Activated CD4-positive, alpha-beta memory T cell treated with anti-CD3 and anti-CD28 coated beads for 36 hours (primary cell): ENCODE measurements around the gene OCIAD2. TPM values are rescaled to one million over a fixed set of nuclear protein-coding genes. Genes with fewer than 3 reads are reported as not detected.
A peak's percentile ranks its signal among the peaks of the same experiment; 100 is the strongest.
"Not testable (repeated sequence)": the region's sequence is repeated elsewhere in the genome, so short reads cannot be mapped to it uniquely, and the experiment has no call there.

ENCODE experiments used
- CTCF ChIA-PET: fragments of 350-600 bp; sonication (Branson Sonifier 250); formaldehyde crosslinking; loops from one replicate; lab custom pipeline; 2021; ENCODE audit warnings: antibody characterized with exemption, inconsistent platforms; lab: Charles Lee
- POLR2A ChIA-PET: fragments of 350-600 bp; sonication (Branson Sonifier 250); formaldehyde crosslinking; loops from one replicate; lab custom pipeline; 2021; ENCODE audit warnings: antibody characterized with exemption; lab: Charles Lee
- DNase-seq: peaks from one replicate; pipeline ENCODE4 v3.0.0-alpha.2; 2020
- H3K27ac Mint-ChIP-seq: one replicate; pipeline ENCODE4 v1.8.0; 2021; ENCODE audit warnings: mixed read lengths
- H3K27me3 Mint-ChIP-seq: one replicate; pipeline ENCODE4 v1.8.0; 2021; ENCODE audit warnings: mixed read lengths
- H3K36me3 Mint-ChIP-seq: one replicate; pipeline ENCODE4 v1.8.0; 2021; ENCODE audit warnings: mixed read lengths
- H3K4me1 Mint-ChIP-seq: one replicate; pipeline ENCODE4 v1.8.0; 2021; ENCODE audit warnings: low read depth, mixed read lengths
- H3K4me3 Mint-ChIP-seq: one replicate; pipeline ENCODE4 v1.8.0; 2021; ENCODE audit warnings: mild to moderate bottlenecking, mixed read lengths
- H3K9me3 Mint-ChIP-seq: one replicate; pipeline ENCODE4 v1.8.0; 2021; ENCODE audit warnings: mixed read lengths
- intact Hi-C: fragments of 100-400 bp; cut with micrococcal nuclease; formaldehyde crosslinking; loops from one replicate; pipeline ENCODE4 v1.15.1; 2023
- total RNA-seq, 2 experiments: library from RNA; stranded (reverse); gene quantifications; one replicate each; pipeline ENCODE4 v1.2.3, GENCODE V29; 2021

Gene OCIAD2
- total RNA-seq, 2 experiments from 2014 or later, result 54.2 to 71.6 TPM

GRCh38 chr4:48905363-48906015 lies 1.1 kb downstream of the OCIAD2 start:
- peak overlapping the region; percentile 76 for H3K4me3 Mint-ChIP-seq
- peaks cover 16% of the 10 kb centered on the region for H3K36me3 Mint-ChIP-seq
- H3K27ac Mint-ChIP-seq, result peak overlapping the region; percentile 60
- no peaks in the 10 kb centered on the region for H3K9me3 Mint-ChIP-seq
- intact Hi-C loops, result loop anchor here (1.0 to 5.0 kb wide), 5 partner anchors 74 to 633 kb away; partner anchors contain the start of genes OCIAD1 and SLAIN2
- peaks cover 50% of the 10 kb centered on the region for H3K4me1 Mint-ChIP-seq
- POLR2A ChIA-PET, result interaction anchor here (0.6 to 1.3 kb wide), 2 partner anchors 75 to 408 kb away, joined by 3 to 5 read pairs; partner anchors contain the start of gene OCIAD1
- H3K27me3 Mint-ChIP-seq, result no peaks in the 10 kb centered on the region
- CTCF ChIA-PET, result interaction anchor here (1.1 to 1.2 kb wide), 2 partner anchors 39 to 136 kb away, joined by 3 read pairs; no protein-coding TSS in a partner anchor
- no peak for DNase-seq

DNA sequence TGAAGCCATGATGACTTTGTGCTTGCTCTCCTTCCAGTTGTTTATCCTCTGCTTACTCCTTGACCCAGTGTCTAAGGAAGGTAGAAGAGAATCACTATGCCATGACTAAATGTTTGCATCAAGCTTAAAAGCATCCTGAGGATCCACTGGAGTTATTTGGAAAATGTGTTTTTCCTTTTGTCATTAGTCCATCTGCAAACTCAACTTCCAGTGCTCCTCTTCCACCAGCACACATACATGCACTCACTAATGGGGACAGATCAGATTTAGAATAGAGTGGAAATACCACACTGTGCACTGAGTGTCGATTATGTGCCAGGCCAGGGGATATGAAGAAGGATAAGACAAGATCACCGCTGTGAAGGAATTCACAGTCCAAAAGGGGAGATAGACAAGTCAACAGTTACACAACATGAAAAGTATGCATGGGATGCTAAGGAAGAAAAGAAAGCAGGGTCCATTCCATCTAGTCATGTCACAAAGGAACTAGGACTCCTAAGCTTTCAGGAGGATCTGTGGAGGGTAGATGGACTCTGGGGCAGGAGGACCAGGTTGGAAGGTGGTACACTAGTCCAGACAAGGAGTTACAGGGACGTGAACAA lies 1.9 kb downstream of the OCIAD2 start:
- Mint-ChIP-seq H3K4me1 (peaks cover 53% of the 10 kb centered on the region), H3K9me3 (no peaks in the 10 kb centered on the region), H3K4me3 (peak overlapping the region; percentile 6), H3K36me3 (peaks cover 18% of the 10 kb centered on the region), H3K27ac (no peak overlapping the region), H3K27me3 (no peaks in the 10 kb centered on the region)
- ChIA-PET POLR2A (no interaction called here), CTCF (interaction anchor here (1.1 kb wide), 1 partner anchor 40 kb away, joined by 3 read pairs; no protein-coding TSS in a partner anchor)
- intact Hi-C loops, result loop anchor here (5.0 kb wide), 3 partner anchors 347 to 632 kb away; partner anchors contain the start of gene SLAIN2
- no peak for DNase-seq

DNA sequence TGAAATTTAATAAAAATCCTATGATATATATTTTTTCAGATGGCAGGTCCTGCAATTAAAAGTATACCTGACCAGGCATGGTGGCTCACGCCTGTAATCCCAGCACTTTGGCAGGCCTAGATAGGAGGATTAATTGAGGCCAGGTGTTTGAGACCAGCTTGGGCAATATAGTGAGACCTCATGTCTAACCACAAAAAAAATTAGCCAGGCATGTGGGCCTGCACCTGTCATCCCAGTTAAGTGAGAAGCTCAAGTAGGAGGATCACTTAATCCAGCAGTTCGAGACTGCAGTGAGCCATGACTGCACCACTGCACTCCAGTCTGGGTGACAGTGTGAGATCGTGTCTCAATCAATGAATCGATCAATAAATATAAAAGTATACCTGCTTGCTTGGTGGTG lies 2.5 kb downstream of the OCIAD2 start:
- Mint-ChIP-seq H3K9me3 (no peaks in the 10 kb centered on the region), H3K4me3 (no peak overlapping the region), H3K27me3 (no peaks in the 10 kb centered on the region), H3K27ac (no peak overlapping the region), H3K36me3 (peaks cover 24% of the 10 kb centered on the region), H3K4me1 (peaks cover 53% of the 10 kb centered on the region)
- no peak for DNase-seq
- ChIA-PET POLR2A (no interaction called here), CTCF (interaction anchor here (0.6 to 1.1 kb wide), 2 partner anchors 41 to 45 kb away, joined by 3 read pairs; no protein-coding TSS in a partner anchor)
- intact Hi-C loops, result no loop called here

DNA sequence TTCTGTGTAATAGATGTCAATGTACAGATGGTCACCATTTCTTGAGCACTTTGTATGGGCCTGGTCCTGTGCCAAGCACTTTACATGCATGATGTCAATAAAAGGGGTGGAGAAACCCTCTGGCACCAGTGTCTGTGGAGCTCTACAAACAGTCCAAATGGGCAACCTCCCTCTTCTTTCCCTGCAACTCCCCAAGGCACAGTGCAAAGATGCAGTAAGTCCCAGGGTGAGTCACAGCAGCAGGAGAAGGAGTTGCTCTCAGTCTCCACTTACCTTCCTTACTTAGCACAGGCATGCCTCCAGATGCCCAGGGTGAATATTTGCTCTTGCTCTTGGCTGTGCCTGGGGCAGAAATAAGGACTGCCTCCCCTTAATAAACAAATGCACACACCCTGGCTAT lies 4.3 kb downstream of the OCIAD2 start:
- intact Hi-C loops, result no loop called here
- ChIA-PET CTCF (no interaction called here), POLR2A (no interaction called here)
- Mint-ChIP-seq H3K4me1 (peaks cover 49% of the 10 kb centered on the region), H3K27me3 (no peaks in the 10 kb centered on the region), H3K27ac (no peak overlapping the region), H3K36me3 (peaks cover 36% of the 10 kb centered on the region), H3K9me3 (no peaks in the 10 kb centered on the region), H3K4me3 (no peak overlapping the region)
- no peak for DNase-seq

DNA sequence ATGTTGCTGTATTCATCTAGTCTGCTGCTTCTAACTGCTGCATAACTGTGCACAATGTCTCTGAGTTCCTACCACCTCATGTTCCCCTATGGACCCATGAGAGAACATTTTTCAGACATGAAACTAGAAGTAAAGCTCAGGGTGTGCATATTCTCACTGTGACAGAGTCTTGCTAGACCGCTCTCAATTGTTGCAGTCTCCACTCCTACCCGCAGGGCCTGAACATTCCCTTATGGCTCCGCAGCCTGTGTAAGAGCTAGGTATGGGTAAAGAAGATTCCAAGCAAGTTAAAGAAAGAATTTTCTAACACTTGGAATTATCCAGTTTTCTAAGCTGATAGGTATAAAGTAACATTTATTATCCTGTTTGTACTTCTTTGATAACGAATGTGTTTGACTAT lies 5.4 kb downstream of the OCIAD2 start:
- intact Hi-C loops, result no loop called here
- no peak overlapping the region for H3K27ac Mint-ChIP-seq

GRCh38 chr4:48899950-48900349 lies 6.6 kb downstream of the OCIAD2 start:
- Mint-ChIP-seq H3K36me3 (peaks cover 53% of the 10 kb centered on the region), H3K27me3 (no peaks in the 10 kb centered on the region), H3K9me3 (no peaks in the 10 kb centered on the region), H3K27ac (peak overlapping the region; percentile 52), H3K4me3 (no peak overlapping the region), H3K4me1 (peaks cover 30% of the 10 kb centered on the region)
- ChIA-PET CTCF (no interaction called here), POLR2A (no interaction called here)
- intact Hi-C loops, result loop anchor here (1.0 to 2.0 kb wide), 3 partner anchors 9 to 217 kb away; no protein-coding TSS in a partner anchor
- DNase-seq, result no peak

More for the DNA sequence above, 5.4 kb downstream of the OCIAD2 start:
- H3K27me3 Mint-ChIP-seq, result no peaks in the 10 kb centered on the region
- H3K4me1 Mint-ChIP-seq, result peaks cover 41% of the 10 kb centered on the region
- DNase-seq, result no peak
- H3K9me3 Mint-ChIP-seq, result no peaks in the 10 kb centered on the region
- peaks cover 44% of the 10 kb centered on the region for H3K36me3 Mint-ChIP-seq
- H3K4me3 Mint-ChIP-seq, result no peak overlapping the region
- CTCF ChIA-PET, result interaction anchor here (0.6 kb wide), 1 partner anchor 10 kb away, joined by 3 read pairs; no protein-coding TSS in a partner anchor
- POLR2A ChIA-PET, result no interaction called here

DNA sequence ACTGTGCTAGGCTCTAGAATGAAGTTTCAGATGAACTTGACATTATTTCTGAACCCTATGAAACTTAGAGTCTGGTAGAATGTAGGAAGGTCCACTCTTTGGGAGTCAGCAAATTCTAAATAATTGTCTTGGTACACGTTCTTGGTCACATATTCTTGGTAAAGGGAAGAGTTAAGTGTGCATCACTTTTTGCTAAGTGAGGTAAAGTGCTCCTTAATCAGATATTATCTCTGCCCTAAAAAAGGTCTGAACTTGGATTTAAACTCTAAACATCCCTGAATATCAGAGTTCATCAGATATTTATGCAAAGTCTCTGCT lies 7.2 kb downstream of the OCIAD2 start:
- peak overlapping the region; percentile 52 for H3K27ac Mint-ChIP-seq
- H3K36me3 Mint-ChIP-seq, result peaks cover 54% of the 10 kb centered on the region
- H3K27me3 Mint-ChIP-seq, result no peaks in the 10 kb centered on the region
- H3K9me3 Mint-ChIP-seq, result no peaks in the 10 kb centered on the region
- DNase-seq, result no peak
- H3K4me3 Mint-ChIP-seq, result no peak overlapping the region
- ChIA-PET CTCF (no interaction called here), POLR2A (no interaction called here)
- peaks cover 25% of the 10 kb centered on the region for H3K4me1 Mint-ChIP-seq
- intact Hi-C loops, result loop anchor here (1.0 to 2.0 kb wide), 3 partner anchors 10 to 217 kb away; no protein-coding TSS in a partner anchor

GRCh38 chr4:48898733-48899431 lies 7.7 kb downstream of the OCIAD2 start:
- no peak for DNase-seq
- Mint-ChIP-seq H3K9me3 (no peaks in the 10 kb centered on the region), H3K36me3 (peaks cover 54% of the 10 kb centered on the region), H3K27me3 (no peaks in the 10 kb centered on the region), H3K27ac (peak overlapping the region; percentile 52), H3K4me3 (no peak overlapping the region), H3K4me1 (peaks cover 24% of the 10 kb centered on the region)
- ChIA-PET POLR2A (interaction anchor here (1.0 kb wide), 1 partner anchor 11 kb away, joined by 5 read pairs; no protein-coding TSS in a partner anchor), CTCF (interaction anchor here (0.8 kb wide), 1 partner anchor 10 kb away, joined by 3 read pairs; no protein-coding TSS in a partner anchor)
- intact Hi-C loops, result loop anchor here (1.0 to 2.0 kb wide), 3 partner anchors 10 to 216 kb away; no protein-coding TSS in a partner anchor

GRCh38 chr4:48896845-48897244 lies 9.7 kb downstream of the OCIAD2 start:
- Mint-ChIP-seq H3K27me3 (no peaks in the 10 kb centered on the region), H3K27ac (no peak overlapping the region), H3K4me1 (peaks cover 22% of the 10 kb centered on the region), H3K4me3 (no peak overlapping the region), H3K9me3 (no peaks in the 10 kb centered on the region), H3K36me3 (peaks cover 60% of the 10 kb centered on the region)
- DNase-seq, result no peak
- intact Hi-C loops, result no loop called here
- CTCF ChIA-PET, result interaction anchor here (0.6 kb wide), 1 partner anchor 67 kb away, joined by 4 read pairs; no protein-coding TSS in a partner anchor
- POLR2A ChIA-PET, result no interaction called here

GRCh38 chr4:48891028-48891619 lies 15.4 kb downstream of the OCIAD2 start:
- Mint-ChIP-seq H3K27me3 (no peaks in the 10 kb centered on the region), H3K4me1 (no peaks in the 10 kb centered on the region), H3K36me3 (peaks cover 68% of the 10 kb centered on the region), H3K4me3 (no peak overlapping the region), H3K9me3 (peaks cover 16% of the 10 kb centered on the region), H3K27ac (no peak overlapping the region)
- intact Hi-C loops, result no loop called here
- ChIA-PET POLR2A (no interaction called here), CTCF (no interaction called here)
- DNase-seq, result no peak

DNA sequence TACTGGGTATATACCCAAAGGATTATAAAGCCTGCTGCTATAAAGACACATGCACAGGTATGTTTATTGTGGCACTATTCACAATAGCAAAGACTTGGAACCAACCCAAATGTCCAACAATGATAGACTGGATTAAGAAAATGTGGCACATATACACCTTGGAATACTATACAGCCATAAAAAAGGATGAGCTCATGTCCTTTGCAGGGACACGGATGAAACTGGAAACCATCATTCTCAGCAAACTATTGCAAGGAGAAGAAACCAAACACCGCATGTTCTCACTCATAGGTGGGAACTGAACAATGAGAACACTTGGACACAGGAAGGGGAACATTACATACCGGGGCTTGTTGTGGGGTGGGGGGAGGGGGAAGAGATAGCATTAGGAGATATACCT lies 16.8 kb downstream of the OCIAD2 start:
- DNase-seq, CTCF ChIA-PET, H3K27me3 Mint-ChIP-seq, H3K27ac Mint-ChIP-seq, POLR2A ChIA-PET, H3K4me3 Mint-ChIP-seq, intact Hi-C loops, H3K4me1 Mint-ChIP-seq: not testable (repeated sequence)
- peaks cover 58% of the 10 kb centered on the region for H3K36me3 Mint-ChIP-seq
- peaks cover 16% of the 10 kb centered on the region for H3K9me3 Mint-ChIP-seq
